Measurements from ENCODE around the gene INSYN2A.

Gene INSYN2A

DNA sequence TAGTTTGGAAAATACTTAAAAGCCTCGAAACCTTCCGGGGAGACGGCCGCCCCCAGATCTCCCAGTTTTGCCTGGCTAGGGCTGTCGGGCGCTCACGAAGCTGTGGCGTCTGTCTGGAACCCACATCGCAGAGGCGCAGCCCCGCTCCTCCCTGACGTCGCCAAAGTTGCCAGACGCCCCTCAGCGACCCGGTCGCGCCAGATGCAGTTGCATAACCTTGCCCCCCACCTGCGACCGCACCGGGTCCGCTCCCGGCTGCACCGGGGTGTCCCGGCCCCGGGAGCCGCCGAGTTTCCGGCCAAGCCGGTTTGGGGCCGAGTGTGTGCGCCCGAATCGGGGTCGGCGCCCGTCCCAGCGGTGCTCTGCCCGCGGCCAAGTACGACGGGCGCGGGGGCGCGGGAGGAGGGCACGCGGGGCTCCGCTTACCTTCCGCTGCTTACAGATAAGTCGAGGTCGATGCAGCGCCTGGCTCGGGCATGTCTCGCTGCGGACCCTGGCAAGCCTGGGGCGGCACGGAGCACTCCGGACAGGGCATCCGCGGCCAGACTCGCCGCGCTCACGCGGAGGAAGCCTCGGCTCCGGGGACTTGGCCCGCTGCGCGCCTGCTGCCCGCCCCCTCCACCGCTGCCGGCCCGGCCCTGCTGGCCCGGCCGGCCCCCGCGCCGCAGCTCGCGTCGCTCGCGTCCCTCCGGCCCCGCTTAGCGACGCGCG, 665 bp downstream of the INSYN2A start:
- DNase-seq = no peak

DNA sequence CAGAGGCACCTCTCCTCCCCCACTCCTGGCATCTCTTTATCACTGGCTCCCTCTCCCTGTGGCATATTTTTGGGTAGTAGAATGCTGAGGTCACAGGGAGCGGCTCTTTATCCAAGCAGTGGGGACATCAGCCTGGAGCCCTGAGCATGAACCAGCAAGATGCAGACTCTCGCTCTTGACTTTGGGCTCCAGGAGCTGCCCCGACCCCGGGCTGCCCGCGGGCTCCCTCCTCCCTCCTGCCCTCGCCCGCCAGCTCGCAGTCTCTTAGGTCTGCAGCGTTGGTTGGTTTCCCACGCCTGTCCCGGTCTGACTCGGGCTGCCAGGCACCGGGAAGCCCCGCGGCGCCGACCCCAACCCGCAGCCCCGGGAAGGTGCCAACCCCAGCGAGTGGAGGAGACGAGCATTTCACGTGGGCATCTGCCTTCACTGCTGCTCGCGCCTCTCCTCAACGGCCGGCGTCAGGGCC, 1.3 kb downstream of the INSYN2A start:
- peak; percentile 18 for DNase-seq

DNA sequence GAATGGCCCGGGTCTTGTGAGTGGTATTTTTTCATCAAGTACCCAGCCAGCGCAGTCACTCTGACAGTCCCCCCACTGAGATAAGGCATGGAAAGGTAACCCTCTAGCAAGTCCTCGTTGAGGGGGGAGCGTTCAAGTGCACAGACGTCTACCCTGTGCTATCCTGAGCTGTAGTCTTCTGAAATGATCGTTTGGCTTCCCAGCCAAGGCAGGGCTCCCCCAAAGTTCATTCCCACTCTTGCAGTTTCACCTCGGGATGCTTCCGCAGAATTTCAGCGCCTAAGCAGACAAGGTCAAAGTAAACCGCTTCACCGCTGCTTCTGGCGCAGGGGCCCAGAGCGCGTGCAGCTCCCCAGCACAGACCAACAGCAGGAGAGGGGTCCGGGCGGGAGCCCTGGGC, 1.8 kb downstream of the INSYN2A start:
- no peak for DNase-seq

DNA sequence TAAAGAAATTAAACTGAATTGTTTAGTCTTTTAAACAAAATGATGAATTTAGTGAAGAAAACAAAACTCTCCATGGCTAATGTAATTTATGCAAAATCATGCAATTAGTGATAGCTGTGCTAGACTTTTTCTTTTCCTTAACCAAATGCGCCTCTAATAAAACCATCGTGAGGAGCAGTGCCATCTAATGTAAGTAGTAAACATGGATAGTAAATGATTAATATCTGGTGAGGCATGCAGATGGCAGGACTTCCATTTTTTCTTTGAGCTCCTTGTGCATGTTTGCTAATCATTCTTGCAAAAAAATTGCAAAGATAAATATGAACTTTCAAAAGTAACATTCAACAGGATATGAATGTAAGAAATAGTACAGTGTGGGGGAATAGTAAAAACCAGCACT, 2.3 kb downstream of the INSYN2A start:
- DNase-seq = no peak

DNA sequence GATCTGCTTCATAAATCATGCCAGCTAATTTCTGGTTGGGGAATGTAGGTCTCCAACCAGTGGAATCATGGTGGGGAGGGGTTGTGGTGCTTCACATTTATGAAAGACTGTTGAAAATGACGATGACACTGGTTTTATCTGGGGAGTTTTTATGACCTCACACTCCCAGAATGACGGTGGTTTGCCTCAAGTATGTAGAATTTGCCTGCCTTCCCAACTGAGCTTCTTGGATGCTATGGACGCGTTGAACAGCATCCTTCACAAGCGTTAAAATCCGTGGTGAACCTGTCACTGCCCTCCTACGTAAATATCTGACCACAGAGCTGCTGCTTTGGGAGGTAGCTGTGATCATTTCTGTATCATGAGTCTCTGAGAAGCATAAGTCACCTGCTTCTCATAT, 3.3 kb downstream of the INSYN2A start:
- peak; percentile 70 for DNase-seq

DNA sequence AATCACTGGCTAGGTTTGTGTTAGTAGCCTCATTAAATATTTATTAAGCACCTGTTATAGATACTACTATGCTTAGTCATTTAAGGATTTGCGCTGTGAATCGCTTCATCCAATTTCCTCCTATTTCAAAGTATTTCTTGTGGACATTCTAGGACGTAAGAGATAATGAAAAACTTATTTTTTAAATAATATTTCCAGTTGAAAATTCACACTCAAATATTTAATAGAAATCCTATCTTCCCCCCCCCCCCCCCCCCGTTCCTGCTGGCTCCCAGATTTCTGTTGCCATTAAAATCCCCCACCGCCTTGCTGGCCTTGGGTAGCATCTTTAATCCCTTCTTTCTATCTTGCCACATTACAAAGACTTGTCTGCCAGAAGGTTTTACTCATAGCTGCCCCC, 6.0 kb downstream of the INSYN2A start:
- DNase-seq = no peak

DNA sequence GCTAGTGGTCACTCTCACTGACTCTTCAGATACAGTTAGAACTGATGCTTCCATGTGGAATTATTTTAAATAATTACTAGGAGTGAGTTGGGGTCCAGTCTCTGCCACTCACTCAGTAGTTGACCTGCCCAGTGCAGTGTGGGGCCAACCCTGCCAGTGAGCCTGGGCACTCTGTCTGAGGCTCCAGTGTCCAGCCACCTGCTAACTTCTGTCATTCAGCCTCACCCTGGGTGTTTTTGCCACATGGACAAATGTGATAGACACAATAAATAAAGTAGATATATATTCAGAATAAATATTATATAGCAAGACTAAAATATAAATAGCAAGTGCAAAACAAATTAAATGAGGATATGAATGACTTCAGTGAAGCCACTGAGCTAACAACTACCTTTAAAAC, 7.2 kb downstream of the INSYN2A start:
- no peak for DNase-seq

DNA sequence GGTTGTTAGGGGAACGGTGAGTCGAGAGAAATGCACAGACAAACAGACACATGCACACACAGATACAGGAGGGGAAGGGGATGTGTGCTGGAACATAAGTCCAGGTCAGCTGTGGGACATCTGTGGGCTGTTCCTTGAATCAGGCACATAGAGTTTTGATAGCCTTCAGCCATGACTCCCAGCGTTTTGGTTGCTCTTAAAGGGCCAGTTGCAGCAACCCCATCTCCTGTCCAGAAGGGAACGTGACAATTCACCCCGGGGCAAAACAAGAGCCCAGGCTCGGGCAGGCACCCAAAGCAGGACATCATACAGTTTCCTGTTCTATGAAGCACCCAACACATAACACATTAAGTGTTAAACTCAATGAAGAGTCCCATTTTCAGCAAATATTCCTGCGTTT, 9.6 kb downstream of the INSYN2A start:
- DNase-seq = no peak

DNA sequence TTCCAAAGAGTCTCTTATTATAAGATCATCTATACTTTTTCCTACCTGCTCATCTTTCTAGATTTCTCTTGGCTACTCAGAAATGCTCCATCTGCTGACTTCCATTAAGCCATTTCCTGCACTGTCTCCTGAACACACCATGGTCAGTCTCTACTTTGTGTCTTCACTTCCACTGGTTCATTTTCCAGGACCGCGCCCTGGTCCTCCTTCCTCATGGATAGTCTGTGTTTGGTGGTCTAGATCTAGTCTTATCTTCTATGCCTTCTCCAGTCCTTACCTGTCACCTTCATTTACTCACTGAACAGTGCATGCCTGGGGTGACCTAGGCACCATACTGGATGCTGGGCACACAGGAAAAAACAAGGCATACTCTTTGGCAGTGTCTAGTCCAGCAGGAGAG, 11.8 kb downstream of the INSYN2A start:
- no peak for DNase-seq

DNA sequence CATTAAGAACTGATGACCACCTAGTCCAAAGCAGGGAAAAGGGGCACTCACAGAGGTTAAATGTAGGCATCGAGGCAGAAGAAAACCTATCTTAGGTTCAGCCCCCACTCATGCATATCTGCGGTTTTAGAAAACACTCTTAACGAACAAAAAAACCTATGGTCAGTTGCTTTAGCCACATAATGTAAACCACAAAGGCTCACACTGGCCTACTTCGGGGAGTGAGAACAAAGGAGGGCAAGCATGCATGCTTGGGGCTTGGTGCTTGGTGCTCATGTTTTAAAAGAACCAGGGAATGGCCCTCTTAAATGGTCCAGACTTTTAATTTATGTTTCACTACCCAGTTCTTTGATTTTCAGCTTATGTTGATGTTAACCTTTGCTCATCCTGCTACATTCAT, 14.2 kb downstream of the INSYN2A start:
- no peak for DNase-seq

DNA sequence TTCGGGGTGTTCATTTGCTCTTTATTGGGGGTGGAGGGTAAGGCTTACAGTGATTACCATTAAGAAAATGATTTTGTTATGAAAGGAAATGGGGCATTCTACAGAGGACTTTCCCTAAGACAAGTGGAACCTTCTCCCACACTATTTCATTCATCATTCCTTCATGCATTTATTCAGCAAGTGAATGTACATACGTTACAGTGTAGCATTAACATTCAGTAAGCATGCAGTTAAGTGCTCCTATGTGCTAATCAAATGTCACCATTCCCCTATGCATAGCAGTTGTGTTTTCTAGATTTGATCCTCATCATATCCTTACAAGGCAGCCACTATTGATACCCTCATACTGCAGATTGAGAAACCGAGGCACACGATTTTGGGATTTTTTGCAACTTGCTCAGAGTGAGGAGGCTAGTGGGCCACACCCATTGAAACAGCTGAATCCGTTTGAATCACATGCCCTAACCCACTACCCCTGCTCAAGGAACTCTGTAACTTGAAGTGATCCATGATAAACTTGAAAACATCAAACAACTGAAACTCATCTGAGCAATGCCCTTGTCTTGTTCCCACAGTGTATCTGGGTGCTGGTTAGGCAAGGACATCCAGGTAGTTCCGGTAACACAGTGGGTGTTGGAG, 16.7 kb downstream of the INSYN2A start:
- DNase-seq = no peak

DNA sequence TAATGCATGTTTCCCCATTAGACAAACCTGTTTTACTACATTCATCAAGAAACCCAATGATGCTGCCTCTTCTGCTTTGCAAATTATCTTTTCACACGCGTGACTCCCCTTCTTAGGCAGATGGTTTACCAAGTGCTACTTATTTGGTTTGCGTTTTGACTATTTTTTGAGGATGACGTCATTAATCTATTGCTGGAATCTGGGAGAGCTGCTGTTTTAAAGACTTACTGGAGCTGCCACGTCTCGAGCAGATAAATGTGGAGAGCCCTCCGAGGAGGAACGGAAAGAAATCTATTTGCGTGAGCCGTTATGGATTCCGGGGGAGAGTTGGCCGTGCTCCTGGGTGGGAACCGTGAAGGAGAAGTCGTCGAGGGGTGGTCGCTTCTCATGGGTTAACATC, 19.7 kb downstream of the INSYN2A start:
- DNase-seq = no peak

DNA sequence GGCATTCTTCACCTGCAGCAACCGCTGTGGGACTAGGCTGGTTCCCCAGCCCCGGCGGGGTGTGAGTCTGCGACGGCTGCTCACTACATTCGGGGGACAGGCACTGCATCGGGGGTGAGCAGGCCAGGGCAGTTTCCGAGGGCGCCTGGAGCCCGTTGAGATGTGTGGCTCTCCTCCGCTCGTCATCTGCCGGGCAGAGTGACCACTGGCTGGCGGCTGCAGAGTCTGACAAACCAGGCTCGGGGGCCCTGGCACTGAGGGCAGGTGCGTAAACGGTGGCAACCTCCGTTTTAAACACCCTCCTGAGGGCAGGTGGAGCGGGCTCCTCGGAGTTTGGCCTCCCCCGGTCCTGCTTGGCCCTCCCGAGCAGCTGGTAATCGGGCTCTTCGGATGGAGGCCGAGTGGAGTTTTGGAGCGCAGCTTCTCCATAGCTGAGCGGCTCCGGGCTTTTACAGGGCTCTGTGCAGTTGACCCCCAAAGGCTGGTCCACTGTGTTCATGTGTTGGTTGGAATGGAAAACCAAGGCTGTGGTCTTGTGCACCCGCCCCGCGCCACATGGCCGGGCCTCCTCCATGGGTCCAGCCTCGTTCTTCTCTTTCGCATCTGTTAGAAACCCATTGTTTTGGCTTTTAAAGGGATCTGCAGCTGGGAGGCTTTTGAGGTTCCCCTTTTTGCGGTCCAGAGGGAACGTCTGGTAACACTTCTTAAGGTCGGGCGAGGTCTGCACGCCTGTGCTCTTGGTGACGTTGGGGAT, 20.9 kb downstream of the INSYN2A start:
- no peak for DNase-seq

DNA sequence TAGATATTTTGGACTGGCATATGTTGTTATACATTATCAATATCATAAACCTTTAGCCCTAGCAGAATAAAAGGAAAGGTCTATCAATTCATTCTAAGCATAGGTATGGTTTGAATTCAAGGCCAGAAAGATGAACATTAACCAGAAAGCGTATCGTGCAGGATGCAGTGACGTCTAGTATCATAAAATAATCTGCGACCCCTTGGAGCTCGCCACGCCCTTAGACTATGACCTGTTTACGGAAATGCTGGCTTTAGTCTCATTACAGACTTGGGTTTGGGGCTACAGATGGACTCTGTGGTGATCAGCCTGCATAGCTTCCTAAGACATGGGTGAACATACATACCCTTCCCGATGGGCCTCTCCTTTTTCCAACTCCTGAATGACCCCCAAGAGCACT, 21.5 kb downstream of the INSYN2A start:
- no peak for DNase-seq

DNA sequence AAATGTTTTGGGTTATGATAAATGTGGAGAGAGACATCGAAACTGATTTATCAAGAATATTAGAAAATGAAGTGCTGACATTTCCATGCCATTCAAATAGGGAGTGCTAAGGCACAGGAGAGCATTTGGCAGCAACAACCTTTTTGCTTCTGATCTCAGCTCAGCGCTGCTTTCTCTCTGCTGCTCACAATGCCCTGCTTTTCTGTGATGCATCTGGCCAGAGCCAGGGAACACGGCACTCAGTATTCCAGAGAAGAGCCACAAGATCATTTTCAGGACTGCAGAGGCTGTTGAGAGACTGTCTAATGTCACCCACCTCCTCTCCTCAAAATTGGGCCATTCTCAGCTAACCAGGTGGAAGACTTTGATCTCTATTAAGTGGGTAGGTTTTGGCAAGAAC, 28.1 kb downstream of the INSYN2A start:
- no peak for DNase-seq

DNA sequence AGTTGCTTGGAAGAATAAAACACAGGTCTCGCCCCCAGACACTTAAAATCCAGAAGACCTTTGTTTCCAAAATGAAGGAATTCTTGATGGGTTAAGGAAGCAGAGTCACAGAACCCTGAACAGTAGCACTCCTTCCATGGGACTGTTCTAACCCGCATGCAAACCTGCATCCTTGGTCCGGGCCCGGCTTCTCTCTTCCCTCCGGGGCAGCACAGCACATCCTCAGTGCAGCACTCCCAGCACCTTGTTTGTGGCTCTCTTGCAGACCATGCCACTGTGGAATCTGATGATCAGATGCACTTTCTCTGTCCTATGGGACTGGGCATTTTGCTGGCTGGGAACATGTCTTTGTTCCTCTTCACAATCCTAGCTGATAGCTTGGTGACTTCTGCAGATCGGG, 33.5 kb downstream of the INSYN2A start:
- no peak for DNase-seq

DNA sequence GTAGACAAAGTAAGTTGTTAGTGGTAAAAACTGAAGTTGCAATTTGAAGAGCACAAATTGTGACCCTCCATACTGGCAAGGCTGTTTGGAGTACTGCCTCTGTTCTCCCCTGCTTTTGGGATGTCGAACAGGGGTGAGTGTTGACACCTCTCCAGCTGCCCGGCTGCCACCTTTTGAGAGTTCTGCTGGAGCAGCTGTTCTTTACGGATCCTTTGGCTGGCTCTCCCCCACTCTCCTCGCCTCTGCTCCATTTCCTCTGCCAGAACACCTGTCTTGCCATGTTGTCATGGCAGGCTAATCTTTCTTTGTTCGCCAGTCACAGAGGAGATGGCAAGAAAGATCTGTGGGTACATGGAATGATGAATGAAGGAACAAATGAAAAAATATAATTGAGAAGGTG, 34.9 kb downstream of the INSYN2A start:
- DNase-seq = no peak

DNA sequence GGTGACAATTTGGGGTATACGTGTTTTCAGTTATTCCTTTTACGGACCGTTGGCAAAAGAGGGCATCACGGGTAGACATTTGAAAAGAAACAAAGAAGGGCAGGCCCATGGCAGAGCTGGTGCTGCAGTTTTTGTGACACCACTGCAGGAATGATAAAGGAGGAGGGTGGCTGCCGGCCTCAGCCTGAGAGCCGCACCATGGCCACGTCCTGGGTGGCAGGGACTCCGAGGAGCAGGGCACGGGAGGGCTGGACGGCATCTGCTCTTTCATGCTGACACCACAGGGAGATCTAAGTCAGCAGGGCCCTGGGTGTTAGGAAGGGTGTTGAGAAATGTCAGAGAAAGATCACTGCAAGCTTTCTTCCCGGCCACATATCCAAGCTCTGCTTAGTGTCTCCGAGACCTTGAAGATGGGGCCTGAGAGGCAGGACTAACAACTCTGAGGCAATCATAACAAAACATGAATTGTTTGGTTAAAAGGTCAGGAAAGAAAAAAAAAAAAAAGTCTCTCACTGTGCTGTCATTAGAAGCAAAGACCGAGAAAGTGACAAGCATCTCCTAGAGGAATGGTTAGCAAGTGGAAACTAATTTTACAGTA, 36.6 kb downstream of the INSYN2A start:
- DNase-seq = no peak

DNA sequence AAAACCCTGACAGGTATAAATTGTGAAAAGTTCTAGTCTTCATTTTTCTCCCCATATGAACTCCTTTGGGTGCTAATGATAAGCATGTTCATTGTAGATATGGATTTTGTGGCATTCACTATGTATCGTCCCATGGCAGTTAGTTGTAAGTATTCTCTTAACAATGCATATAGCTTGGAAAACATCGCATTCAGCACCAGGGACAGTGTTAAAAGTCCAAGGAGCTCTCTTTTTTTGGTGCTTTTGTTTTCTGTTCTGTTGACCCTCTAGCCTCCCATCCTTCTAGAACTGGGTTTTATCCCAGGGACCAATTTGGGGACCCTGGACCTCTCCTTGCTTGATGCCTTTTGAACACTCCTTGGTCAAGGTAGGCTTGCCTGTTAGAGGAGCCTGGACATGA, 37.7 kb downstream of the INSYN2A start:
- no peak for DNase-seq

DNA sequence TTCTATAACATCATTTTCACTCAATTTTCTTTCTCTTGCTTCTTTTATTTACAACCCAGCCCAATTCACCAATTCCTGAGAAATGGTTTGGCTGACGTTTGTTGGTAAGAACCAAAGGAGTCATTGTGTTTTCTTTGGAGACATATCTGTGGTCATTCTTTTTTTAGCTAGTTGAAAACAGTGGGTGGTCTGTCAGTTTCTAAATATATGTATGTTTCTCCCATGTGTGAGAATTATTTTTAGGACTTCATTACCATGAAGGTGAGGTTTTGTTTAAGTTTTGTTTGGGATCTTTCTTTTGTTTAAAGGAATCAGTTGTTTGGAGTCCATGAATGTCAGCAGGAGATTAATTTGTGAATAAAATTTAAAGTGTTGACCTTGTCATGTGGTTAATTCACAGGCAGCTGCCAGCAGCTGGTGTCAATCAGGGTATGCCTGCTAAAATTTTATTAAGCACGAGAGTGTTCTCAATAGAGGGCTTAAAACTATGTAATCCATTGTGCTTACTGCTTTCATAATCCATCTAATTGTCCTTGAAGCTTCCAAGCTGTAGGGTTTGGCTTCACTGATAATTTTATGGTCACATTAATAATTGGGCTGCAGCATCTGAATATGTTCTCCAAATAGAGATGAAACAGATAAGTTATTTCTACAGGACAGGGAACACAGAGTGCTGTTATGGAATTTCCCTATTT, 38.7 kb downstream of the INSYN2A start:
- DNase-seq = peak; percentile 69

DNA sequence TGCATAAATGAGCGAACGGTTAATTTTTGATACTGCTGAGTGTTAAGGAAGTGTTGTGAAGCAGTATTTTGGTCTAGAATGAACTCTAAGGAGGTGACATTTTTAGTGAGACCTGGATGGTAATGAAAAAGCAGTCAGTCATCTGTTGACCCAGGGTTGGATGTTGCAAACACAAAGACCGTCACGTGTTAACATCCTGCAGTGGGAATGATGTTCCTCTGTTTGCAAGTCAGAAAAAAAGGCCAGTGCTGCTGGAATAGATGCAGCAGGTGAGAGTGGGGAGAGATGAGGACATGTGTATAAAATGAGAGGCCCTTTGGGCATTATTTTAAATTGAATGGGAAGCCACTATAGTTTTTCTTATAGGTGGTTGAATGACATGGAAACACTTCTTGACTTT, 39.3 kb downstream of the INSYN2A start:
- no peak for DNase-seq

DNA sequence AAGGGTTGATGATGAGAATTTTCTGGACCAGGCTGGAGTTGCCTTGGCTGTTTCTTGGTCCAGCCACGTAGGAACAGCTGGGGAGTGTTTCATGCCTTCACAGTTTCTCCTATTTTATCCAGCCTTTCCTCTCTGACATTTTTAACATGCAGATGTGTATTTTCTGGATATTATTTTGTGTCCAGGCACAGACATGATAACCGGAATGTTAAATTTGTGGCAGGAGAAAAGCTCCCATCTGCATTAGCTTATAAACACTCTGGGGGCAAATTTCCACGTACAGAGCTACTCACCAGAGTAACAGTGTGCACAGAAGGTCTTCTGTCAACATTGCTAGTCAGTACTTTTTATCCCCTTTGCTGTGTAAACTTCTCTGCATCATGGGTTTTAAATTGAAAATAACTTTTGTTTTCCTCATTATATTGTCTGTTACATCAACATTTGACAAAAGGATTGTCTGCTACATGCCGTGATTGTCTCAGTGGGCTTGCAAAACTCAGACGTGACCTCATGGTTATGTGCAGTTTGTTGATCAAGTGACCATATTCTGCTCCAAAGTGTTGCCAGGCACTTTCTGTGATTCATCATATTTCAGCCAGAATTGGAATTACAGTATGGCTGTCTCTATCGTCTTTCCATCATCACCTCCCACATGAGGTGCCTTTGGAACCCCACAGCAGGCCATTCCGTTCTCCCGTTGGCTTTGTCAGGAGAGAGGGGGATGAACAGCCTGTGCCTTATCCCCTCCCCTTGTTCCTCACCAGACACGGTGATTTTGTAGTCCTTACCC, 41.4 kb downstream of the INSYN2A start:
- peak; percentile 51 for DNase-seq

All from fibroblast of skin of scalp (primary cell).